Endothelial cell of umbilical vein (primary cell): ENCODE data around the gene ATXN1. TPM values are rescaled to one million over a fixed set of nuclear protein-coding genes. Genes with fewer than 3 reads are reported as not detected.

Source experiments
- BruUV-seq: library from RNA; stranded (reverse); fragments of 400-500 nt; replicated peaks from 2 replicates; lab custom pipeline; 2021; lab: Mats Ljungman, UMichigan
- CTCF ChIA-PET: fragments of 300-600, 350-600 bp; sonication (Branson Sonifier 250); formaldehyde crosslinking; loops from one replicate; lab custom pipeline; 2021; ENCODE audit warnings: antibody characterized with exemption, inconsistent platforms; lab: Charles Lee
- POLR2A ChIA-PET: fragments of 300-600, 350-600 bp; sonication (Branson Sonifier 250); formaldehyde crosslinking; loops from one replicate; lab custom pipeline; 2021; ENCODE audit warnings: antibody characterized with exemption, inconsistent platforms; lab: Charles Lee
- DNase-seq: peaks from one replicate; pipeline ENCODE4 v3.0.0-alpha.2; 2011; ENCODE audit warnings: low read depth, low spot score
- FAIRE-seq: peaks from 2 replicates; lab custom pipeline; 2011; peaks lifted over from hg19 to GRCh38; lab: Jason Lieb, UNC
- H2AFZ ChIP-seq: 2 replicates; pipeline ENCODE4 v1.6.0; 2012; ENCODE audit warnings: low read depth, low read length, control low read depth, inconsistent platforms
- H3K27ac ChIP-seq: 2 replicates; pipeline ENCODE4 v1.5.1; 2011; ENCODE audit warnings: low read depth, mild to moderate bottlenecking, control low read depth, low read length, moderate library complexity; ENCODE audit not compliant: insufficient read depth
- H3K27me3 ChIP-seq, 2 experiments: 2 replicates each; pipeline versions ENCODE4 v1.6.0 to v1.6.1; 2011; ENCODE audit warnings: low read length in 2 of 2, mixed read lengths in 1 of 2; ENCODE audit not compliant: control insufficient read depth in 2 of 2, insufficient read depth in 2 of 2
- H3K36me3 ChIP-seq, 2 experiments: 2 replicates in 1 of 2; 3 replicates in 1 of 2; pipeline ENCODE4 v1.5.1; 2011; ENCODE audit warnings: low read length in 2 of 2, mild to moderate bottlenecking in 1 of 2, moderate library complexity in 1 of 2; ENCODE audit not compliant: control insufficient read depth in 2 of 2, insufficient read depth in 2 of 2; ENCODE audit errors: extremely low read depth in 1 of 2
- H3K4me1 ChIP-seq: 3 replicates; pipeline ENCODE4 v1.5.1; 2011; ENCODE audit warnings: mild to moderate bottlenecking, low read length; ENCODE audit not compliant: control insufficient read depth, insufficient read depth; ENCODE audit errors: extremely low read depth
- H3K4me2 ChIP-seq: 2 replicates; pipeline ENCODE4 v1.6.1; 2011; ENCODE audit warnings: low read length, control low read depth, mixed read lengths; ENCODE audit not compliant: insufficient read depth
- H3K4me3 ChIP-seq, 3 experiments: fragments of 200-600 bp in 1 of 3; sonication (generic), shearing (Covaris generic) in 1 of 3; replicated peaks in 1 of 3; 2 replicates each; pipeline ENCODE4 v1.5.1; 2011 to 2016; ENCODE audit warnings: control low read depth in 3 of 3, low read length in 3 of 3, mild to moderate bottlenecking in 2 of 3, inconsistent platforms in 1 of 3, low read depth in 1 of 3, moderate library complexity in 1 of 3; ENCODE audit not compliant: insufficient read depth in 1 of 3
- H3K79me2 ChIP-seq: 2 replicates; pipeline ENCODE4 v1.6.0; 2012; ENCODE audit warnings: low read length, inconsistent platforms; ENCODE audit not compliant: control insufficient read depth, insufficient read depth
- H3K9ac ChIP-seq: replicated peaks from 2 replicates; pipeline ENCODE3; 2011; ENCODE audit warnings: low read length, control low read depth; ENCODE audit not compliant: insufficient read depth; ENCODE audit errors: extremely low read depth
- H3K9me1 ChIP-seq: replicated peaks from 3 replicates; pipeline ENCODE4 v1.6.0; 2011; ENCODE audit warnings: mild to moderate bottlenecking, low read length; ENCODE audit not compliant: control insufficient read depth, insufficient read depth; ENCODE audit errors: extremely low read depth
- H3K9me3 ChIP-seq: replicated peaks from 2 replicates; pipeline ENCODE4 v1.5.1; 2012; ENCODE audit warnings: low read length, inconsistent platforms; ENCODE audit not compliant: control insufficient read depth, insufficient read depth
- H4K20me1 ChIP-seq: replicated peaks from 2 replicates; pipeline ENCODE3; 2011; ENCODE audit warnings: mild to moderate bottlenecking, low read length; ENCODE audit not compliant: control insufficient read depth, insufficient read depth; ENCODE audit errors: extremely low read depth
- EZH2 ChIP-seq: IDR thresholded peaks from 2 replicates; pipeline ENCODE4 v1.6.1; 2012; ENCODE audit warnings: borderline replicate concordance, low read depth, mild to moderate bottlenecking, moderate library complexity, low read length, inconsistent platforms; ENCODE audit not compliant: severe bottlenecking
- FOS ChIP-seq: IDR thresholded peaks from 2 replicates; pipeline ENCODE4 v1.6.1; 2011; ENCODE audit warnings: mild to moderate bottlenecking, low read length, moderate library complexity, borderline replicate concordance; ENCODE audit not compliant: insufficient read depth
- GATA2 ChIP-seq: IDR thresholded peaks from 2 replicates; pipeline ENCODE4 v1.7.0; 2011; ENCODE audit warnings: low read depth, mild to moderate bottlenecking, moderate library complexity, mixed read lengths, low read length; ENCODE audit not compliant: insufficient read length, insufficient read depth
- JUN ChIP-seq: IDR thresholded peaks from 2 replicates; pipeline ENCODE4 v1.6.1; 2011; ENCODE audit warnings: borderline replicate concordance, low read depth; ENCODE audit not compliant: insufficient read length, insufficient read depth
- MYC ChIP-seq: IDR thresholded peaks from one replicate; pipeline ENCODE4 v1.6.1; 2011; ENCODE audit warnings: mild to moderate bottlenecking, low read depth, low read length
- POLR2A ChIP-seq: IDR thresholded peaks from 2 replicates; pipeline ENCODE4 v1.6.1; 2012; ENCODE audit warnings: low read depth, mild to moderate bottlenecking, control low read depth, low read length
- POLR2AphosphoS5 ChIP-seq: IDR thresholded peaks from 2 replicates; pipeline ENCODE4 v1.6.1; 2012; ENCODE audit warnings: low read depth, mild to moderate bottlenecking, control low read depth, low read length, moderate library complexity; ENCODE audit not compliant: insufficient read depth
- dilution Hi-C: fragments of 300-500 bp; cut with MboI; formaldehyde crosslinking; loops from one replicate; pipeline ENCODE4 v1.15.0; 2019; ENCODE audit warnings: low sequenced_read_pairs; ENCODE audit not compliant: extremely low pct_ligation_motif_present
- intact Hi-C: fragments of 100-400 bp; cut with micrococcal nuclease; formaldehyde crosslinking; loops from one replicate; pipeline ENCODE4 v1.10.0; 2022
- polyA plus RNA-seq, 4 experiments: library from polyadenylated mRNA; depleted of rRNA in 3 of 4; stranded (reverse) in 3 of 4; unstranded in 1 of 4; fragments of >200 nt; gene quantifications; 2 replicates each; pipeline versions ENCODE4 v1.2.1 to v1.2.3, GENCODE V29; 2011 to 2012; ENCODE audit warnings: missing spikeins in 1 of 4
- total RNA-seq: library from RNA; stranded (reverse); gene quantifications from 2 replicates; pipeline ENCODE4 v1.2.3, GENCODE V29; 2021
- TF ChIP-seq, protein P1 (sequence below), 2 donors: IDR thresholded peaks; 1 replicate in 1 of 2; 2 replicates in 1 of 2; pipeline ENCODE4 v1.5.1; 2011; ENCODE audit warnings: low read length in 2 of 2, mild to moderate bottlenecking in 2 of 2, moderate library complexity in 2 of 2, control low read depth in 1 of 2, inconsistent platforms in 1 of 2, low read depth in 1 of 2; ENCODE audit not compliant: insufficient read depth in 1 of 2; ENCODE audit errors: extremely low read depth in 1 of 2
- TF ChIP-seq, protein P2 (sequence below): IDR thresholded peaks from 2 replicates; pipeline ENCODE4 v1.6.1; 2011; ENCODE audit not compliant: insufficient read depth, insufficient read length

ATXN1 gene
- total and polyA plus RNA-seq, 2 donors (not counting 3 experiments of a cell fraction or from before 2014, with no cell fraction given), result 16.4 to 33.0 TPM

DNA sequence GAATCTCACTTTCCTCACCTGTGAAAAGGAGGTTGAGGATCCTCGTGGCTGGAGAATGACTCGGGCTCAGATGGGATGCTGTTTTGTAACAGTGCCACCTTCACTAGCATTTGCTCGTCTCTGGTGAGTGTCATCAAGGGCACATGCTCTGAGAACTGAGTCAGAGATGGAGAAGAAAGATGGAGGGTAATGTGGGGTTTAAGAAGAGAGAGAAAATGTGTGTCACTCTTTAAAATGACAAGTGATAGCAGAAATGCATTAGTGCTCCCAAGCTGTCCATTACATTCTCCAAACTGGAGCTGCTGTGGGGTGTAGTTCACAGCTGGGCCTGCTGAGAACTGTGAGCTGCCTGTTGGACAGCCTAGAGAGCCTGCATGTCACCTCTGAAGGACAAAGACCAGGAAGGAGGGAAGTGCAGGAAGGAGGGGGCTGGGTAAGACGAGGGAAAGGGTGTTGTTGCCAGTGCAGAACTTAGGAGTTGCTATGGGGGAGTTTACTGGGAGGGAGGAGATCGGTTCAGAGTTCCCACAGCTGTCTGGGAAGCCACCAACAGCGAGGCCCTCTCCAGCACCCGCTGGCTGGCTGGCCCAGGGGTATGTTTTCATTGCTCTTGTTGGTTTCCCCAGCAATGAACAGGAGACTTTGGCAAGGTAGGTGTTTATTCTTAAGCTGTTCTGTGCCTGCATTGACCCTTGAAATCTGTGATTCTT, 503.1 kb downstream of the ATXN1 start:
- no peaks in the 10 kb centered on the region for H3K9me3 ChIP-seq
- dilution Hi-C loops, result no loop called here
- H3K9me1 ChIP-seq, result no peaks in the 10 kb centered on the region
- H3K9ac ChIP-seq, result no peak overlapping the region
- H4K20me1 ChIP-seq, result no peaks in the 10 kb centered on the region
- H3K4me1 ChIP-seq, result peaks cover 10% of the 10 kb centered on the region
- H3K27ac ChIP-seq, result no peak overlapping the region
- CTCF ChIA-PET, result interaction anchor here (1.6 to 2.4 kb wide), 2 partner anchors 12 to 19 kb away, joined by 3 to 7 read pairs; partner anchors contain the start of gene GMPR
- DNase-seq, result peak; percentile 55
- FAIRE-seq, result no peak
- H2AFZ ChIP-seq, result no peak overlapping the region
- H3K4me3 ChIP-seq, result no peak overlapping the region
- intact Hi-C loops, result loop anchor here (1.0 kb wide), 1 partner anchor 19 kb away; no protein-coding TSS in a partner anchor
- TF ChIP-seq, protein P1, sequence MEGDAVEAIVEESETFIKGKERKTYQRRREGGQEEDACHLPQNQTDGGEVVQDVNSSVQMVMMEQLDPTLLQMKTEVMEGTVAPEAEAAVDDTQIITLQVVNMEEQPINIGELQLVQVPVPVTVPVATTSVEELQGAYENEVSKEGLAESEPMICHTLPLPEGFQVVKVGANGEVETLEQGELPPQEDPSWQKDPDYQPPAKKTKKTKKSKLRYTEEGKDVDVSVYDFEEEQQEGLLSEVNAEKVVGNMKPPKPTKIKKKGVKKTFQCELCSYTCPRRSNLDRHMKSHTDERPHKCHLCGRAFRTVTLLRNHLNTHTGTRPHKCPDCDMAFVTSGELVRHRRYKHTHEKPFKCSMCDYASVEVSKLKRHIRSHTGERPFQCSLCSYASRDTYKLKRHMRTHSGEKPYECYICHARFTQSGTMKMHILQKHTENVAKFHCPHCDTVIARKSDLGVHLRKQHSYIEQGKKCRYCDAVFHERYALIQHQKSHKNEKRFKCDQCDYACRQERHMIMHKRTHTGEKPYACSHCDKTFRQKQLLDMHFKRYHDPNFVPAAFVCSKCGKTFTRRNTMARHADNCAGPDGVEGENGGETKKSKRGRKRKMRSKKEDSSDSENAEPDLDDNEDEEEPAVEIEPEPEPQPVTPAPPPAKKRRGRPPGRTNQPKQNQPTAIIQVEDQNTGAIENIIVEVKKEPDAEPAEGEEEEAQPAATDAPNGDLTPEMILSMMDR (IDR thresholded peaks at IDR 0.05; ENCODE audit: extremely low read depth in 1 of 2, insufficient read depth in 1 of 2, low read depth in 1 of 2, low read length in 2 of 2), result peak in 1 of 2 donors; percentile 6
- TF ChIP-seq MYC, result no peak
- no peaks in the 10 kb centered on the region for H3K79me2 ChIP-seq
- peaks cover 2 to 12% of the 10 kb centered on the region in 2 experiments for H3K36me3 ChIP-seq
- POLR2A ChIA-PET, result no interaction called here
- H3K4me2 ChIP-seq, result no peak overlapping the region
- no peaks in the 10 kb centered on the region for H3K27me3 ChIP-seq
- no TSS peak for BruUV-seq

DNA sequence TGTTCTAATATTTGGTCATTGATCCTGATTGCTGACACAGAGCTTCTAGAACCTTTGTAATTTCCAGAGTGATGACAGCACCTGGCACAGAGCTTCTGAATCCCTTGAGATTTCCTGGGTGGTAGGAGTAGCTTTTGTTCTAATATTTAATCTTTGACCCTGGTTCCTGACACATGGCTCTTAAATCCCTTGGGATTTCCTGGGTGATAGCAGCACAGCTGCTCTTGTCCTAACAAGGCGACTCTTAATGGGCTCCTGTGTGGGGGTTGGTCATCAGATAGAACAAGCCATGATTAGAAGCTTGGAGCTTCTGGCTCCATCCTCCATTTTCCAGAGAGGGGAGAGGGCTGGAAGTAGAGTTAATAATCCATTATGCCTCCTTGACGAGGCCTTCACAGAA, 504.5 kb downstream of the ATXN1 start:
- Histone ChIP-seq H3K27me3 (no peaks in the 10 kb centered on the region), H3K4me2 (no peak overlapping the region), H3K9me3 (no peaks in the 10 kb centered on the region), H2AFZ (no peak overlapping the region), H3K4me1 (peaks cover 10% of the 10 kb centered on the region), H3K79me2 (no peaks in the 10 kb centered on the region), H4K20me1 (no peaks in the 10 kb centered on the region), H3K36me3 (peaks cover 2 to 13% of the 10 kb centered on the region in 2 experiments), H3K9me1 (no peaks in the 10 kb centered on the region), H3K9ac (no peak overlapping the region), H3K4me3 (no peak overlapping the region), H3K27ac (no peak overlapping the region)
- intact Hi-C loops, result no loop called here
- TF ChIP-seq JUN (no peak), MYC (no peak), POLR2A (no peak), GATA2 (no peak), FOS (no peak), EZH2 (no peak), POLR2AphosphoS5 (no peak)
- TF ChIP-seq, protein P1 (IDR thresholded peaks at IDR 0.05; ENCODE audit: extremely low read depth in 1 of 2, insufficient read depth in 1 of 2, low read depth in 1 of 2, low read length in 2 of 2), result no peak
- TF ChIP-seq, protein P2, sequence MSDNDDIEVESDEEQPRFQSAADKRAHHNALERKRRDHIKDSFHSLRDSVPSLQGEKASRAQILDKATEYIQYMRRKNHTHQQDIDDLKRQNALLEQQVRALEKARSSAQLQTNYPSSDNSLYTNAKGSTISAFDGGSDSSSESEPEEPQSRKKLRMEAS, result no peak
- no peak for FAIRE-seq
- ChIA-PET CTCF (interaction anchor here (1.2 to 2.4 kb wide), 2 partner anchors 17 to 18 kb away, joined by 4 to 7 read pairs; partner anchors contain the start of gene GMPR), POLR2A (no interaction called here)
- no peak for DNase-seq
- no TSS peak for BruUV-seq
- dilution Hi-C loops, result no loop called here
